ENCODE results near the gene NACC1.
"Not testable (repeated sequence)": the region's sequence is repeated elsewhere in the genome, so short reads cannot be mapped to it uniquely, and the experiment has no call there.

NACC1 gene

GRCh38 chr19:13150931-13151604, 33.0 kb downstream of the NACC1 start:
- DNase-seq = no peak

DNA sequence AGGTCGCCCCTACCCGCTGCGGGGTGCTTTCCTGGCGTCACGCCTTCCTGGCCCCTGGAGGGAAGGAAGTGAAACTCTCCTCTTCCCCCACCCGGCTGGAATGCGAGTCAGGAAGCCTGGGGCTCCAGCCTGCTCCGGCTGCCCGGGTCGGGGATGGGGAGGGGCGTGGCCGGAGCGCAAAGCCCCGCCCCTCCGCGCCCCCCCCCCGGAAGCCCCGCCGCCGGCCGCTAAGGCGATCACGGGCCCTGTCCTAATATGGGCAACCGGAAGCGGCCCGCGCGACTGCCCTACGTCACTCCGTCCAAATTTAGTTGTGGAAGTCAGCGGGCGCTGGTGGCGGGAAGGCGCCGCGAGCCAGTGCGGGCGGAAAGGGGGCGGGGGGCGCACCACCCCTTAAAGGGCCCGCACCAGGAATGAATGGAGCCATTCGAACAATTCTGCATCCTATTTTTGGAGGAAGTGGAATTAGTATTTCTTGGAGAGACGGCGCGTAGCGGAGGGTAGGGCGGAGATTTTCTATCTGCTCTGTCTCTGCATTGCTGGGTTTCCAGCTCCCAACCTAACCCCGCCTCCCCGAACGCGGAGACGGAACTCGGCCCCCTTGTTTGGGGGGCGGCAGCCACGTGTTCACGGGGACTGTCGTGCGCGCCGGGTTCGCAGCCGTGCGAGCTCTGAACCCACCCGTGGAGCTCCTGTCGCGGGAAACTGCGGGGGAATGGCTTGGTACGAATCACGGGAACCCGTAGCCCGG, 33.7 kb downstream of the NACC1 start:
- peak; percentile 93 for DNase-seq

DNA sequence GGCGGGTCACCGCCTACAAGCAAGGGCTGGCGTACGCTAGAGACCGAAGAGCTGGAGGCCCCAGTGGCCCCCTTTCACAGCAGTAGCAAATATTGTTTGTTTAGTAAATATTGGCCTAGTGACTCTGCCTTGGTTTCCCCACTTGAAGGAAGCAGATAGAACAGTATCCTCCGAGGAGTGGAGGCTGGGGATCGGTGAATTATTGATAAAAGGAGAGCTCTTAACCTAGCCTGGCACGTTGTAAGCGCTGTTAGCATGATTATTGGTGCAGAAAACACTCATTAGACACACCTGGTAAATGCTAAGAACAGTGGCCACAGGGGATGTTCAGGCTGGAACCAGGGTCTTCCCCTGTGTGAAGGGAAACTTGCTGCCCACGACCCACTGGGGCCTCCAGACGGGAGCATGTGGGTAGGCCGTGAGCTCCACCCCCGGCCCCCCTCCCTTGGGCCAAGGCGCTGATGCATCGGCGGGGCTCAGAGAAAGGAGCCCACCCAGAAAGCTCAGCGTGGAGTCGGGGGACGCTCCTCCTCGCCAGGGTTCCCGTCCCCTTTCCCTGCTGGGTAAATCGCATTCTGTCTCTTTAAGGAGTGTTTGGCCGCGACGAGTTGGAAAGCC, 34.4 kb downstream of the NACC1 start:
- no peak for DNase-seq

GRCh38 chr19:13152974-13153568, 35.0 kb downstream of the NACC1 start:
- peak; percentile 94 for DNase-seq

- no peak for DNase-seq
Measured at GRCh38 chr19:13153569-13154240, 35.6 kb downstream of the NACC1 start.

DNA sequence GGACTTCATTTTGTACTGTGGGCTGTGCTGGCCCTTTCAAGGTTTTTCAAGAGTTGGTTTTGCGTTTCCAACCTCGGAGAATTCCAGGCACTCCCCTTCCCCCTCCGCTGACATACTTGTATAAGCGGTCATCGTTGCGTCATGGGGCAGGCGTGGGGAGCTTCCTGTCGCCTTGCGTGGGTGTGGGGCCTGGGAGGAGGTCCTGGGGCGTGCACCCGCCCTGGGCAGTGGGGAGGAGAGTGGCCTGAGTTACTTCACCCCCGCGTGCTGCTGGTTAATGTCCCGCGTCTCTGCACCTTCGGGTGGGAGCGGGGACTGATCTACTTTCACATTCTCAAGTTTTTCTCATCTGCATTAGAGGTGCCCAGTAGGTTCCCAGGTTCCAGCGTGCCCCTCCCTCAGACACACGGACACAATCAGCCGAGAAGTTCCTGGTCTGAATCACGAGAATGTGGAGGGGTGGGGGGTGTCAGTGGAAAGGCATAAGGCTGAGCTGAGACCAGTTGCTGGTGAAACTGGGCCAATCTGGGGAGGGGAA, 36.2 kb downstream of the NACC1 start:
- peak; percentile 16 for DNase-seq

DNA sequence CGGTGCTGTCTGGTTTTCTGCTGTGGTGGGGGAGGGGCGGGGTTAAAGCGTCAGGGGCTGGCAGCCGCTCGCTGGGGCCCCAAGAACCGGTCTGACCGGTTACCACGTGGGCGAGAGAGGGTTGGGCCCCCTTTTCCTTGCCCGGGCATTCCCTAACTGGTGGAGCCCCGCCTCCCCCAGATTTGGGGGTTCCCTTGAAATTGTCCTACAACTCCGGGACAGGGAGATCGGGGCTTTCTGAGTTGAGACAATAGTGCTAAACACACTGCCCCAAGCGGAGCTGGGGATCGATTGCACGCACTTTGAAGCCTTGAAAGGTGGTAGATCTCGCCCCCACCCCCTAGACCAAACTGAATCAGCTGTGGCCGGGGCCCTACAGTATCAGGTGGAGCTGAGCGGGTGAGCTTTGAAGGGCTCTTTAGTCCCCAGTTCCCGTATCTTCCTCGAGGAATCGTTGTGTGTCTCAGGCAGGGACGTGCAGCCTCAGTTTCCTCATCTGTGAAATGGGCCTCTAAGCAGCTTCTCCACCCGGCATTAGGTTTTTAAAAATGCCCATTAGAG, 36.9 kb downstream of the NACC1 start:
- DNase-seq = peak; percentile 63

GRCh38 chr19:13155472-13156359, 37.7 kb downstream of the NACC1 start:
- peak; percentile 69 for DNase-seq

- DNase-seq = no peak
Measured at GRCh38 chr19:13159713-13160112, 41.6 kb downstream of the NACC1 start.

- no peak for DNase-seq
Measured at GRCh38 chr19:13160557-13160956, 42.5 kb downstream of the NACC1 start.

GRCh38 chr19:13162724-13163608, 44.9 kb downstream of the NACC1 start:
- peak; percentile 80 for DNase-seq

DNA sequence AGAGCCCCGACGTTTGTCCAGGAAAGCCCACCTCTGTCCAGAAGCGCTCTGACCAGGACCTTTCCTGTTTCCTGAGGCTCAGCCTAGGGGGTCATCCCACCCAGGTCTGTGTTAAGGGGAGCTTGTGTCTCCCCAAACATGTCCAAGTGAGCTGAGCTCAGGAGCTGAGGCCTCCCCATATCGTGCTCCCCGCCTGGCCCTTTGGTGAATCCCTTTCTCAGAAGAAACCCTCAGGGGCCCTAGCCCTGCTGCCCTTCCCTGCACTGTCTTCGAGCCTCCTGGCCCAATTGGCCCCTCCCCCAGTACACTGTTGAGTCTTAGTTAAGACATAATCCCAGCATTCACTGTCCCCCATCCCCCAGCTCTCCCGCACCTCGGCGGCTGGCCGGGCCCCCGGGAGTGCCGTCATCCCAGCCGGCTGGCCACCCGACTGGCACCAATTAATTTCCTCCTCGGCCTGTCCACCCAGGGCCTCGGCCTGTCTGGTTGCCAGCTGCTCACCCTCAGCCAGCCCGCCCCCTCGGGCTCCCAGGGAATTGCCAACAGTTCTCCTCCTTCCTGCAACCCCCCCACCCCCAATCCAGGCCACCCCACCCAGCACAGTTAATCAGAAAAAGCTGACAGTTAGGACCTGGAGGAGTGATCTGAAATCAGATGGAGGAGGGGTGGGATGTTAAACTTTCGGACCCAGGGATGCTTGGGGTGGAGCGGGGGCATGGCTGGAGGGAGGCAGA, 45.7 kb downstream of the NACC1 start:
- peak; percentile 37 for DNase-seq

DNA sequence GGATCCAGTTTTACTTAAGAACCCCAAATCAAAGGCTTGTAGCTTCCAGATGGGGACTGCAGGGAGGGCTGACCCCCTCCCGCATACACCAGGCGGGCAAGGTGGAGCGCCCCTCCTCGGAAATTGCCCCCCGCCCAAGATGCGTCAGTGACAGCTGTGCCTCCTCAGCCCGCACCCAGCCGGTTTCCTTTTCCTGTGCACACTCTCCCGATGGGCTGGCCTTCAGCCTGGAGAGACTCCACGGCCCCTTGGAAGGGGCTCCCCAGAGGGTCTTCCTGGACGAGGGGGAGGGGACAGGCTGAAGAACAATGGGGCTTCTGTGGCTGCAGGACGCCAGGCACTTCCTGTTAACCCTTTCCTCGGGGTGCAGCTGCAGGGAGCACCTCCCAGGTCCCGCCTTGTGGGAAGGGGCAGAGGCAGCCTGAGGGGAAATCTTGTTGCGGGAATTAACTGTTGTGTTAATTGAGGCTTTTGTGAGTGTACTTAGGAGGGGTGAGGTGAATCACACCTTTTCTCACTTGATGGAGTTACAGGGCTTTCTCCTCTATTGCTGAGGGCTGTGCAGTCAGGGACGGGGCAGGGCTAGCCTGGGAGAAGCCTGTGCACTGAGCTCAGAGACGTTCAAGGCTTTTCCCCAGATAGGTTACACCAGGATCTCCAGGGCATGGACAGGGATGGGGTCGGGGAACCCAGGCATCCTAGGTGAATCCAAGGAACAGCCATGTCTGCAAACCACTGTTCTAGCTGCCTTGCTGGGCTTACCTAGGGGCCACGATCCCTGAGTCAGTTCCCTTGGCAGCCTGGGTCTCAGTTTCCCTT, 46.5 kb downstream of the NACC1 start:
- DNase-seq = peak; percentile 35

DNA sequence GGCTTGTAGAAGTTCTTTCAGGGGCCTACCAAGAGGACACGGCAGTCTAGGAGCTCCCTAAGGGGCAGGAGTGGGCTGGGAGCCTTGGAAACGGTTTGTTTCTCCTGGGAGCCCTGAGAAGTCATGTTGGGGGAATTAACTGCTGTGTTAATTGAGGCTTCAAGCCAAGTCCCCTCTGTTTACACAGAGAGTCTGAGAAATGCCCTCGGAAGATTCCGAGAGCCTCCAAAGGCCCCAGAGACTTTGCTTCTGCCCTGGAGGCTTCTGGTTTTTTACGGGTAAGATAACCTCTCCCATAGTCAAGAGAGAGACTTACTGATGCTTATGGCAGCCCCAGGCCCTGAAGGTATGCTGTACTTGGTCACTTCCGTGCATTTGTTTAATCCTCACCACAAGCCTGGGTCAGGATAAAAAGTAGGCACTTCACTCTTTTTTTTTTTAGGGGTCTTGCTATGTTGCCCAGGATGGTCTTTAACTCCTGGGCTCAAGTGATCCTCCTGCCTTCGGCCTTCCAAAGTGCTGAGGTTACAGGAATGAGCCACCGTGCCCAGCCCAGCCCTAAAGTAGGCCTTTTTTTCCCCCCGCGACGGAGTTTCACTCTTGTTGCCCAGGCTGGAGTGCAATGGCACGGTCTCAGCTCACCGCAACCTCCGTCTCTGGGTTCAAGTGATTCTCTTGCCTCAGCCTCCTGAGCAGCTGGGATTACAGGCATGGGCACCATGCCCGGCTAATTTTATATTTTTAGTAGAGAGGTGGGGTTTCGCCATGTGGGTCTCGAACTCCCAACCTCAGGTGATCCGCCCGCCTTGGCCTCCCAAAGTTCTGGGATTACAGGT, 47.3 kb downstream of the NACC1 start:
- no peak for DNase-seq

DNA sequence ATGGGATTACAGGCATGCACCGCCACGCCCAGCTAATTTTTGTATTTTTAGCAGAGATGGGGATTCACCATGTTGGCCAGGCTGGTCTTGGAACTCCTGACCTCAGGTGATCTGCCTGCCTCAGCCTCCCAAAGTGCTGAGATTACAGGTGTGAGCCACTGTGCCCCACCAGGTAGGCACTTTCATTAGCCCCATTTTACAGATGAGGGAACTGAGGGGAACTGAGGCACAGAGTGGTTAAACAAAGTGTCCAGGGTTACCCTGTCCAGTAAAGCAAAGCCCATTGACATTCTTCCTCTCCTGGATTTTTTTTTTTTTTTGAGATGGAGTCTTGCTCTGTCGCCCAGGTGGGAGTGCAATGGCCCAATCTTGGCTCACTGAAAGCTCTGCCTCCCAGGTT, 48.1 kb downstream of the NACC1 start:
- not testable (repeated sequence) for DNase-seq

- no peak for DNase-seq
Measured at GRCh38 chr19:13169769-13170168, 51.7 kb downstream of the NACC1 start.

GRCh38 chr19:13171146-13171545, 53.1 kb downstream of the NACC1 start:
- no peak for DNase-seq
